ENCODE data around the gene TMEM185A. TPM values are rescaled to one million over a fixed set of nuclear protein-coding genes. Genes with fewer than 3 reads are reported as not detected.

The TMEM185A gene
- total and polyA plus RNA-seq, 4 donors: 7.3 to 9.8 (median 7.7) TPM

GRCh38 chrX:149638860-149639259, 7.3 kb upstream of the TMEM185A start:
- Histone ChIP-seq H3K9me3 (ENCODE audit: control insufficient read depth in 4 of 4, low read length in 3 of 4) (no peaks in the 10 kb centered on the region), H3K4me1 (ENCODE audit: control insufficient read depth in 4 of 4, insufficient read depth in 4 of 4, low read length in 3 of 4) (no peaks in the 10 kb centered on the region), H3K36me3 (ENCODE audit: control insufficient read depth in 4 of 4, insufficient read depth in 3 of 4, low read depth in 1 of 4, low read length in 3 of 4) (no peaks in the 10 kb centered on the region), H3K9ac (ENCODE audit: low read depth in 1 of 2, low read length in 2 of 2) (no peak overlapping the region), H3K4me3 (ENCODE audit: low read depth in 1 of 3, low read length in 3 of 3) (no peak overlapping the region), H3K27ac (ENCODE audit: low read depth in 1 of 2, low read length in 2 of 2) (no peak overlapping the region), H3K27me3 (ENCODE audit: control insufficient read depth in 4 of 4, insufficient read depth in 4 of 4, low read length in 3 of 4) (peaks cover 0 to 3% (median 0%) of the 10 kb centered on the region in 4 donors)
- DNase-seq (ENCODE audit: low spot score): no peak
- TF ChIP-seq RAD21 (IDR thresholded peaks at IDR 0.05) (no peak), FOXA2 (IDR thresholded peaks at IDR 0.05) (no peak), HNF4G (IDR thresholded peaks at IDR 0.05) (no peak), HNF4A (conservative IDR thresholded peaks at IDR 0.05) (no peak), GABPA (IDR thresholded peaks at IDR 0.05 in 1 of 2, conservative IDR thresholded peaks at IDR 0.05 in 1 of 2) (no peak), TAF1 (conservative IDR thresholded peaks at IDR 0.05) (no peak), YY1 (IDR thresholded peaks at IDR 0.05) (no peak), JUND (IDR thresholded peaks at IDR 0.05) (no peak), NR2F2 (IDR thresholded peaks at IDR 0.05) (no peak), SP1 (IDR thresholded peaks at IDR 0.05) (no peak), FOXA1 (IDR thresholded peaks at IDR 0.05) (no peak), RXRA (IDR thresholded peaks at IDR 0.05) (no peak)
- TF ChIP-seq, protein P1, sequence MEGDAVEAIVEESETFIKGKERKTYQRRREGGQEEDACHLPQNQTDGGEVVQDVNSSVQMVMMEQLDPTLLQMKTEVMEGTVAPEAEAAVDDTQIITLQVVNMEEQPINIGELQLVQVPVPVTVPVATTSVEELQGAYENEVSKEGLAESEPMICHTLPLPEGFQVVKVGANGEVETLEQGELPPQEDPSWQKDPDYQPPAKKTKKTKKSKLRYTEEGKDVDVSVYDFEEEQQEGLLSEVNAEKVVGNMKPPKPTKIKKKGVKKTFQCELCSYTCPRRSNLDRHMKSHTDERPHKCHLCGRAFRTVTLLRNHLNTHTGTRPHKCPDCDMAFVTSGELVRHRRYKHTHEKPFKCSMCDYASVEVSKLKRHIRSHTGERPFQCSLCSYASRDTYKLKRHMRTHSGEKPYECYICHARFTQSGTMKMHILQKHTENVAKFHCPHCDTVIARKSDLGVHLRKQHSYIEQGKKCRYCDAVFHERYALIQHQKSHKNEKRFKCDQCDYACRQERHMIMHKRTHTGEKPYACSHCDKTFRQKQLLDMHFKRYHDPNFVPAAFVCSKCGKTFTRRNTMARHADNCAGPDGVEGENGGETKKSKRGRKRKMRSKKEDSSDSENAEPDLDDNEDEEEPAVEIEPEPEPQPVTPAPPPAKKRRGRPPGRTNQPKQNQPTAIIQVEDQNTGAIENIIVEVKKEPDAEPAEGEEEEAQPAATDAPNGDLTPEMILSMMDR (IDR thresholded peaks at IDR 0.05; ENCODE audit: low read depth, low read length, missing input control): no peak
- TF ChIP-seq, protein P2, sequence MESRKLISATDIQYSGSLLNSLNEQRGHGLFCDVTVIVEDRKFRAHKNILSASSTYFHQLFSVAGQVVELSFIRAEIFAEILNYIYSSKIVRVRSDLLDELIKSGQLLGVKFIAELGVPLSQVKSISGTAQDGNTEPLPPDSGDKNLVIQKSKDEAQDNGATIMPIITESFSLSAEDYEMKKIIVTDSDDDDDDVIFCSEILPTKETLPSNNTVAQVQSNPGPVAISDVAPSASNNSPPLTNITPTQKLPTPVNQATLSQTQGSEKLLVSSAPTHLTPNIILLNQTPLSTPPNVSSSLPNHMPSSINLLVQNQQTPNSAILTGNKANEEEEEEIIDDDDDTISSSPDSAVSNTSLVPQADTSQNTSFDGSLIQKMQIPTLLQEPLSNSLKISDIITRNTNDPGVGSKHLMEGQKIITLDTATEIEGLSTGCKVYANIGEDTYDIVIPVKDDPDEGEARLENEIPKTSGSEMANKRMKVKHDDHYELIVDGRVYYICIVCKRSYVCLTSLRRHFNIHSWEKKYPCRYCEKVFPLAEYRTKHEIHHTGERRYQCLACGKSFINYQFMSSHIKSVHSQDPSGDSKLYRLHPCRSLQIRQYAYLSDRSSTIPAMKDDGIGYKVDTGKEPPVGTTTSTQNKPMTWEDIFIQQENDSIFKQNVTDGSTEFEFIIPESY (IDR thresholded peaks at IDR 0.05): no peak
- TF ChIP-seq, protein P3, sequence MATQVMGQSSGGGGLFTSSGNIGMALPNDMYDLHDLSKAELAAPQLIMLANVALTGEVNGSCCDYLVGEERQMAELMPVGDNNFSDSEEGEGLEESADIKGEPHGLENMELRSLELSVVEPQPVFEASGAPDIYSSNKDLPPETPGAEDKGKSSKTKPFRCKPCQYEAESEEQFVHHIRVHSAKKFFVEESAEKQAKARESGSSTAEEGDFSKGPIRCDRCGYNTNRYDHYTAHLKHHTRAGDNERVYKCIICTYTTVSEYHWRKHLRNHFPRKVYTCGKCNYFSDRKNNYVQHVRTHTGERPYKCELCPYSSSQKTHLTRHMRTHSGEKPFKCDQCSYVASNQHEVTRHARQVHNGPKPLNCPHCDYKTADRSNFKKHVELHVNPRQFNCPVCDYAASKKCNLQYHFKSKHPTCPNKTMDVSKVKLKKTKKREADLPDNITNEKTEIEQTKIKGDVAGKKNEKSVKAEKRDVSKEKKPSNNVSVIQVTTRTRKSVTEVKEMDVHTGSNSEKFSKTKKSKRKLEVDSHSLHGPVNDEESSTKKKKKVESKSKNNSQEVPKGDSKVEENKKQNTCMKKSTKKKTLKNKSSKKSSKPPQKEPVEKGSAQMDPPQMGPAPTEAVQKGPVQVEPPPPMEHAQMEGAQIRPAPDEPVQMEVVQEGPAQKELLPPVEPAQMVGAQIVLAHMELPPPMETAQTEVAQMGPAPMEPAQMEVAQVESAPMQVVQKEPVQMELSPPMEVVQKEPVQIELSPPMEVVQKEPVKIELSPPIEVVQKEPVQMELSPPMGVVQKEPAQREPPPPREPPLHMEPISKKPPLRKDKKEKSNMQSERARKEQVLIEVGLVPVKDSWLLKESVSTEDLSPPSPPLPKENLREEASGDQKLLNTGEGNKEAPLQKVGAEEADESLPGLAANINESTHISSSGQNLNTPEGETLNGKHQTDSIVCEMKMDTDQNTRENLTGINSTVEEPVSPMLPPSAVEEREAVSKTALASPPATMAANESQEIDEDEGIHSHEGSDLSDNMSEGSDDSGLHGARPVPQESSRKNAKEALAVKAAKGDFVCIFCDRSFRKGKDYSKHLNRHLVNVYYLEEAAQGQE (IDR thresholded peaks at IDR 0.05): no peak

DNA sequence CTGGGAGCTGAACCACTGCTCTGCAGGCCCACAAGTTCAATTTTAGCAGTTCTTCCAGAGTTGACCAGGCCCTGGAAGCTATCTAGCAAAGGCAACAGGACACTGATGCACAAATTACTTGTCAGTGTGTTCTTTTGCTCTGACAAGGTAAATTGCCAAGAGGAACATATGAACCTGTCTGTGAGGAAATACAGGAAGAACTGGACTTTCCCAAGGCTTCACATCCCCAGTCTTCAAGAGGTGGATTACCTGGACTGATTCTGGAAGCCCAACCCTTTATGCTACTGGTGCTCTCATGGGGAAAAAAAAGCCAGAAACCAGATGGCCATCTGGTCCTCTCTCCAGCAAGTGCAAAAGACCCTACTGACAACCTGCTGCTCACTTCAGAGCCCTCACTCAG, 1.9 kb upstream of the TMEM185A start:
- Histone ChIP-seq H3K27ac (ENCODE audit: low read depth in 1 of 2, low read length in 2 of 2) (no peak overlapping the region), H3K27me3 (ENCODE audit: control insufficient read depth in 4 of 4, insufficient read depth in 4 of 4, low read length in 3 of 4) (no peaks in the 10 kb centered on the region), H3K4me3 (ENCODE audit: low read depth in 1 of 3, low read length in 3 of 3) (no peak overlapping the region), H3K9me3 (ENCODE audit: control insufficient read depth in 4 of 4, low read length in 3 of 4) (no peaks in the 10 kb centered on the region), H3K36me3 (ENCODE audit: control insufficient read depth in 4 of 4, insufficient read depth in 3 of 4, low read depth in 1 of 4, low read length in 3 of 4) (no peaks in the 10 kb centered on the region), H3K4me1 (ENCODE audit: control insufficient read depth in 4 of 4, insufficient read depth in 4 of 4, low read length in 3 of 4) (peaks cover 0 to 20% (median 7%) of the 10 kb centered on the region in 4 donors), H3K9ac (ENCODE audit: low read depth in 1 of 2, low read length in 2 of 2) (no peak overlapping the region)
- TF ChIP-seq, protein P4, sequence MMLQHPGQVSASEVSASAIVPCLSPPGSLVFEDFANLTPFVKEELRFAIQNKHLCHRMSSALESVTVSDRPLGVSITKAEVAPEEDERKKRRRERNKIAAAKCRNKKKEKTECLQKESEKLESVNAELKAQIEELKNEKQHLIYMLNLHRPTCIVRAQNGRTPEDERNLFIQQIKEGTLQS (IDR thresholded peaks at IDR 0.05): no peak
- no peak for TF ChIP-seq HNF4A (conservative IDR thresholded peaks at IDR 0.05)
- no peak for TF ChIP-seq GABPA (IDR thresholded peaks at IDR 0.05 in 1 of 2, conservative IDR thresholded peaks at IDR 0.05 in 1 of 2)
- no peak for TF ChIP-seq TAF1 (conservative IDR thresholded peaks at IDR 0.05)
- TF ChIP-seq FOXA2 (IDR thresholded peaks at IDR 0.05): no peak
- TF ChIP-seq YY1 (IDR thresholded peaks at IDR 0.05): no peak
- TF ChIP-seq RXRA (IDR thresholded peaks at IDR 0.05): no peak
- TF ChIP-seq, protein P5, sequence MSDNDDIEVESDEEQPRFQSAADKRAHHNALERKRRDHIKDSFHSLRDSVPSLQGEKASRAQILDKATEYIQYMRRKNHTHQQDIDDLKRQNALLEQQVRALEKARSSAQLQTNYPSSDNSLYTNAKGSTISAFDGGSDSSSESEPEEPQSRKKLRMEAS (IDR thresholded peaks at IDR 0.05): no peak
- TF ChIP-seq, protein P3 (IDR thresholded peaks at IDR 0.05): no peak
- TF ChIP-seq, protein P1 (IDR thresholded peaks at IDR 0.05; ENCODE audit: low read depth, low read length, missing input control): no peak
- TF ChIP-seq JUND (IDR thresholded peaks at IDR 0.05): no peak
- no peak for TF ChIP-seq NR2F2 (IDR thresholded peaks at IDR 0.05)
- no peak for TF ChIP-seq FOXA1 (IDR thresholded peaks at IDR 0.05)
- DNase-seq (ENCODE audit: low spot score): no peak

Measured in liver (tissue), 9 donors.